Activated CD8-positive, alpha-beta memory T cell treated with anti-CD3 and anti-CD28 coated beads for 4 hours (primary cell): ENCODE measurements around the gene RAD50.
"Not testable (repeated sequence)": the region's sequence is repeated elsewhere in the genome, so short reads cannot be mapped to it uniquely, and the experiment has no call there.

Experiments used
- DNase-seq, 2 donors: peaks; one replicate each; pipeline ENCODE4 v3.0.0-alpha.2; 2020; ENCODE audit warnings: low read depth in 2 of 2

Gene RAD50

DNA sequence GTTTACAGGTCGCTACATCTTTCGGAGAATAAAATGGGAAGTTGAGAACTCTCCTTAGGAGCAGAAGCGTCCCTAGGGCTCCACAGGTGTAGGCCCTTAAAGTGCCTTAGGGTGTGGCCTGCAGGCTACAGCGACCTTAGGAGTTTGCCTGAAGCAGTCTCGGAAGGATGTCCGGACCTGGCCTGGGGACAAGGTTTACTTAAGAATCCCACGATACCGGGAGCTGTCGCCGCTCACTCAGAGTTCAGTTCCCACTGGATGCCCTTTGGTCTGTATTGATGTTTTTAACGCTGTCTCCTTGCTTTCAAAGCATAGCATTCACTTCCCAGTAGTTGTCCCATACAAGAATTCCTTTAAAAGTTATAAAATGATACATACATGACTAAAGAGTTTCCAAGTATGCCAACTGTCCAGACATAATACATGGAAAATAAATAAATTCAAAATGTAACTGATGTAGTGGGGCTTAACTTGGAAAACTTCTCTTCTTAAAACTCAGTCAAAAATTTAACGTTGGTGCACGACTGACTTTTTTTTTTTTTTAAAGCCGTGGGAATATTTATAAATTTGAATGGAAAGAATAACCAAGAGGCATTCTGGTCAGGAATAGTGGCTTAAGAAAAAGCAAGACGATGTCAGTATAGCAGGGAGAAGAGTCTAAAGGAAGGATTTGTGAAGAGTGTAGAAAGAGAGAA lies 848 bp downstream of the RAD50 start:
- DNase-seq, result peak in 1 of 2 donors; percentile 2

DNA sequence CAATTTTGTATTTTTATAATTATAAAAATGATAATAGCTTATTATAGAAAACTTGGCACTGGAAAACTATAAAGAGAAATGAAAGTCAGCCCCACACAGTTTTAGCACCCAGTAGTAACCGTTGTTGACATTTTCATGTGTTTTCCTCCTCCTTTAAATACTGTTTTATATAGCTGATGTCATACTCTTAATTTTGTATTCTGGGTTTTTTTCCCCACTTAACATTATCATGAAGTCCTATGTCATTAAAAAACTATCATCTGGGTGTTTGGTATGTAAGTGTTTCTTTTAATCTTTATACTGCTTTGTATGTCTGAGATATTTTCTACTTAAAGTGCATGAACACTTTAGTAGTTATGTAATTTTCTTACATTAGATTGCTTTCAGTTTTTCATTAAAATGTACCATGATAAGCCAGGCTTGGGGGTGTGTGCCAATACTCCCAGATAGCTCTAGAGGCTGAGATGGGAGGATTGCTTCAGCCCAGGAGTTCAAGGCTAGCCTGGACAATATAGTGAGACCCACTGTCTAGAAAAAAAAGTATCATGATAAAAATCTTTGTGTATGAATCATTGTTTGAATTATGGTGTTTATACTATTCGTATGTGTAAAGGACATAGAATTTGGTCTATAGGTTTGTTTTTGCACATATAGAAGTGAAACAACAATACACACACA lies 2.7 kb downstream of the RAD50 start:
- DNase-seq, result no peak

DNA sequence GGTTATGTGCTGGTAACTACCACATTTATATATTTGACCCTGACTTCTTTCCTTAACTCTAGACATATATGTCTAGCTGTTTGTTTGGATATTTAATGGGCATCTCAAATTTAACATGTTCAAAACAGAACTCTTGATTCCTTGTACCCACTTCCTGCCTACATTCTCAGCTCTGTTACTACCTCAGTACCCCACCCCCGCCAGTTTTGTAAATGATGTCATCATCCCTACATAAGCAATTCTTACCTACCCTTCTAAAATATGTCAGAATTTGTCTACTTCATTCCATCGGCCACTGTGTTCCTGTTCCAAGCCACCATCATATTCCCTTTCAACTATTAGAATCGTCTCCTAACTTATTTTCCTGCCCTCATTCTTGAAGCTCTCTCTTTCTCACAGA lies 4.8 kb downstream of the RAD50 start:
- DNase-seq, result no peak

DNA sequence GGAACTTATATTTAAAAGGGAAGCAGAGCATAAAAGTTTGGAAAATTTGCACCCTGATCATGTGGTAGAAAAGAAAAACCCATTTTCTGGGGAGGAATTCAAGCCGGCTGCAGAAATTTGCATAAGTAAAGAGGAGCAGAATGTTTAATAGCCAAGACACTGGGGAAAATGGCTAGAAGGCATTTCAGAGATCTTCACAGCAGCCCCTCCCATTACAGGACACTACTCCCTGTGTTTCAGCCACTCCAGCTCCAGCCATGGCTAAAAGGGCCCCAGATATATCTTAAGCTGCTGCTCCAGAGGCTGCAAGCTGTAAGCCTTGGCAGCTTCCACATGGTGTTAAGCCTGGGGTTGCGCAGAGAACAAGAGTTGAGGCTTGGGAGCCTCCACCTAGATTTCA lies 7.8 kb downstream of the RAD50 start:
- DNase-seq, result not testable (repeated sequence)

DNA sequence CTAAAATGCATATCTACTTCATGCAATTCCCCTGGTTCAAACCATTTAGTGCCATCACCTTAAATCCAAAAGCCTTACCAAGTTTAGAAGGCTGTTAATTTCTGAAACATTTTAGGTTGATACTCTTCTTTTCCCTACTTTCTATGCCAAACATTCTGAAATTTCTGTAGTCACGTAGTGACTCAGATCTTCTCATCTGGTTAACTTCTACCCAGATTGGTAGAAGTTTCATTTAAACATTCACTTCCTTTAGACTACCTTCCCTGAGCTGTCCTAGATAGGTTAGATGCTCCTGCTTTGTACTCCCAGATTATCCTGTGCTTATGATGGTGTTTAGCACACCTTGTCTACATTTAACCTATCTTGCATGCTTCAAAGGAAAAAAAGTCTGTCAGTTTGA lies 9.9 kb downstream of the RAD50 start:
- no peak for DNase-seq

DNA sequence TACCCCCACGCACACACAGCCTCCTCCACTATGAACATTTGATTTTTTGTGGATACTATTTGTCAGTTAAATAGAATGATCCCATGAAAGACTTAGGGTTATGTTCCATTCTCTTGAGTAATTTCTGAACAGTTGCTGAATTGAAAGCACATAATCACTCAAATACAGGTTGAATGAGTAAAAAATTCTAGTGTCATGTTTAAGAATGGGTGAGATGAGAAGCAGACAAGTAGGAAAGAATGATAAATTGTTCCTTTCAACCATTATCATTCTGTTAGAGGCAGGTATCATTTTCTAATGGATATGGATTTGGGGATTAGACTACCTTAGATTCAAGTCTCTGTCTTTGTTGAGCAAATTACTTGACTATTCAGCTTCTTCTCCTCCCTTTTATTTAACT lies 19.3 kb downstream of the RAD50 start:
- DNase-seq, result no peak

DNA sequence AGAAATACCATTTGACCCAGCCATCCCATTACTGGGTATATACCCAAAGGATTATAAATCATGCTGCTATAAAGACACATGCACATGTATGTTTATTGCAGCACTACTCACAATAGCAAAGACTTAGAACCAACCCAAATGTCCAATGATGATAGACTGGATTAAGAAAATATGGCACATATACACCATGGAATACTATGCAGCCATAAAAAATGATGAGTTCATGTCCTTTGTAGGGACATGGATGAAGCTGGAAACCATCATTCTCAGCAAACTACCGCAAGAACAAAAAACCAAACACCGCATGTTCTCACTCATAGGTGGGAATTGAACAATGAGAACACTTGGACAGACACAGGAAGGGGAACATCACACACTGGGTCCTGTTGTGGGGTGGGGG lies 27.8 kb downstream of the RAD50 start:
- not testable (repeated sequence) for DNase-seq

DNA sequence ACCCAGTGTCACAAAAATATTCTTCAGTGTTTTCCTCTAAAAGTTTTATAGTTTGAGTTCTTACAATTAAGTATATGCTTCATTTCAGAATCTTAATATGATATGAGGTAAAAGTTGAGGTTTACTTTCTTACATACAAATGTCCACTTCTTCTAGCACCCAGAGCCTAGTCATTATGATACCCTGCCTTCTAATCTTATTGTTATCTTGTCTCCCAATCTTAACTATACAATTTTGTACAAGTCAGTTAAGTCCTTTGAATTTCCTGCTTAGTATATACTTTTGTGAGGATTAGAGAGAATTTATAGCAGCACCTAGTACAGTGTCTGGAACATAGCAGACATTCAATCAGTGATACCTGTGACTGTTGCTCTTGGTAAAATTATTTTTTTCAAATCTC lies 29.3 kb downstream of the RAD50 start:
- DNase-seq, result no peak

DNA sequence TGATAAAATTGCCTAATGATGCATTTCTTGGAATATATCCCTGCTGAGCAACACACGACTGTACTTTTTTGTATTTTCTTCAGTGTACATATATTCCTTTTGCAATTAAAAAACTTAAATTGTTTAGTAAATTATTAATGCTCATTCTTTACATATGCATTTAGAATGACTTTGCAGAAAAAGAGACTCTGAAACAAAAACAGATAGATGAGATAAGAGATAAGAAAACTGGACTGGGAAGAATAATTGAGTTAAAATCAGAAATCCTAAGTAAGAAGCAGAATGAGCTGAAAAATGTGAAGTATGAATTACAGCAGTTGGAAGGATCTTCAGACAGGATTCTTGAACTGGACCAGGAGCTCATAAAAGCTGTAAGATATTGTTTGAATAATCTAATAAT lies 32.7 kb downstream of the RAD50 start:
- no peak for DNase-seq

DNA sequence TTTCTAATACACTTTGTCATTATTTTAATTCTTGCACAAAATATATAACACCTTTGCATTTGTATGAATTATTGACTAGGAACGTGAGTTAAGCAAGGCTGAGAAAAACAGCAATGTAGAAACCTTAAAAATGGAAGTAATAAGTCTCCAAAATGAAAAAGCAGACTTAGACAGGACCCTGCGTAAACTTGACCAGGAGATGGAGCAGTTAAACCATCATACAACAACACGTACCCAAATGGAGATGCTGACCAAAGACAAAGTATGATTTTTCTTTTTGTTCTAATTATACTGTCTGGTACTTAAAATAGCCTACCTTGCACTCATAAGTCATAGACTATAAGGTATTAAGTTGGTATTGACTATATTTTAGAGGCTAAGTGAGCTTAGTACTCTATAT lies 34.4 kb downstream of the RAD50 start:
- no peak for DNase-seq

DNA sequence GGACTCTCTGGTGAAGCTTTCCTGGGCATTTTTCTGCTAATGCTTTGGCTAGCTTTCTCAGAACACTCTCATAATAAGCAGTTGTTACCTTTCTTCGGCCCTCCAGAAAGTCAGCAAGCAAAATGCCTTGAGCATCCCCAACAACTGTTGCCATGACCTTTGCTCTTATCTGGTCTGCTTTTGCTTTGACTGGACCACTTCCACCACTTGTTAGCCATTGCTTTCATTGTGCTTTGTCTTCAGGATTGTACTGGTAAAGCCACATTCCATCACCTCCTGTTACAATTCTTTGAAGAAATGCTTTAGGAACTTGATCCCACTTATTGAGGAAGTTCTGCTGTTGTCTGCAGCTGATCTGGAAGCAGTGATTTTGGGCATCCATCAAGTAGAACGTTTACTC lies 35.7 kb downstream of the RAD50 start:
- DNase-seq, result no peak

DNA sequence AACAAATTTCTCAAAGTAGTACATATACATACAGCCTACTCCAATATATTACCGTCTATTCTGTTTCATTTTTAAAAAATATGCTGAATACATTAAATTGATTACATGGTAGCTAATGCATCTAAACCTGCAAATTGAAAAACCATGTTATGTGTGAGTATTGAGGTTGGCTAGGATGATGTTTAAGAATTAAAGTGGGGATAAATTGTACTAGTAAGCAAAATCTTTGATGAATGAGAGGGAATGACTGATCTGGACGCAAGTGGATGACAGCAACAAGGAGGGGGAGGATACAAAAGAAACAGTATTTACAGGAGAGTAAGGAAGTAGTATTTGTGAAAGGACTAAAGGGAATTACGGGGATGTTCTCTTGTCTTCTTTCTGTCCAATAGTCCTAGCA lies 37.4 kb downstream of the RAD50 start:
- DNase-seq, result no peak

DNA sequence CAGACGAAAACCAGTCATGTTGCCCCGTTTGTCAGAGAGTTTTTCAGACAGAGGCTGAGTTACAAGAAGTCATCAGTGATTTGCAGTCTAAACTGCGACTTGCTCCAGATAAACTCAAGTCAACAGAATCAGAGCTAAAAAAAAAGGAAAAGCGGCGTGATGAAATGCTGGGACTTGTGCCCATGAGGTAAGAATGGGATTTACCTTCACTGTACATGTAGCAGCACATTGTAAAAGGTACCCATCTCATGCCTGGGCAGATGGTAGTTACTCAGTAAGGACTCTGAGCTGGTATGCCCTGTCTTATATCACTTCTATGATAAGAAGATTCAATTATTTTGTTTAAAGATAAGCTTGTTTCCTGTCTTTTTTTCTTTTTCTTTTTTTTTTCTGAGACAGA lies 38.8 kb downstream of the RAD50 start:
- DNase-seq, result no peak

DNA sequence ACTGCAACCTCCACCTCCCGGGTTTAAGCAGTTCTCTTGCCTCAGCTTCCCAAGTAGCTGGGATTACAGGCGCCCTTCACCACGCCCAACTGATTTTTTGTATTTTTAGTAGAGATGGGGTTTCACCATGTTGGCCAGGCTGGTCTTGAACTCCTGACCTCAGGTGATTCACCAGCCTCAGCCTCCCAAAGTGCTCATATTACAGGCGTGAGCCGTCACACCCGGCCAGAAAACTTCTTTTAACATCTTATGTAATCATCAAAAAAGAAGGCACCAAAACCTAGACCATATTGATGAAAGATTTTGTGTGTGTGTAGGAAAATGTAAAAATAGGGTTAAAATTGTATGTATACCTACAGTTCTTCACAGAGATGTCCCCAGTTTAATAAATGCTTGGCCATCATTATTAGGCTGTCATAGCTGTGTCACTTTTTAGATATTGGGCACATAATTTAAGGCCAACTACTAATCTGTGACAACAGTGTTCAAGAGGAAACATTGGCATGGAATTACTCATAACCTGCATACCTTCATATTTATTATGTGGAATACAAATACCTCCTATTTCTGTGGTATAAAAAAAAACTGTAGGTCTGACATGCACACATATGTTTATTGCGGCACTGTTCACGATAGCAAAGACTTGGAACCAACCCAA lies 44.4 kb downstream of the RAD50 start:
- no peak for DNase-seq

DNA sequence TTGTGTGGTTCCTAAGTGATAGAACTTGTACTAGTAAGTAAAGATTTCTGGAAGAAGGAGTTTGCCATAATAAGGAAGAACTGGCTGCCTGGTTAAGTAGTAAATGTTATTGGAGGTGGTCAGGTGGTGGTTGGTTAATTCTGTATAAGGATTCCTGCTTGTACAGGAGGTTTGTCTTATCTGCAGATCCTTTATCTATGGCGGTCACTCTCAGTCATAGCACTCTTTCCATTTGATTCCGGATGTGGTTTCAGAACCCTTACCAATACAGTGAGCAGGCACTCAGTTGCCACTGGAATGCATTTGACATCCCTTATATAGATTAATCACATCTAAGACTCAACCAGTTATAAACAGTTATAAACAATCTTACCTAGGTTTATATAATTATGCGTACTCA lies 50.3 kb downstream of the RAD50 start:
- no peak for DNase-seq

DNA sequence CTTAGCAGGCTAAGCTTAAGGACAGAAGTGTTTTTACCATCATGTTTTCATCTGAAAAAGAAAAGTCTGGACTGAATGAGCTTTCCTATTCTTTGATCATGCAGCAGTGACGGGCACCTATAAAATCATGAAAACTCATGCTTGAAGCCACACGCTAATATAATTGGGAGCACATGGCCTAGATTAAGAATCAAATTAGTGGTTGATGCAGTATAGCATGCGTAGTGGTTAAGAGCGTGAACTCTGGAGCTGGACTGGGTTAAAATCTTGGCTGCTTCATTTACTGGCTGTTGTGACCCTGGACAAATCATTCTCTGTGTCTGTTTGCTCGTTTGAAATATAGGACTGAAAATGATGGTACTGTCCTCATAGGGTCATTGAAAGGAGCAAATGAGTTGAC lies 51.3 kb downstream of the RAD50 start:
- no peak for DNase-seq

DNA sequence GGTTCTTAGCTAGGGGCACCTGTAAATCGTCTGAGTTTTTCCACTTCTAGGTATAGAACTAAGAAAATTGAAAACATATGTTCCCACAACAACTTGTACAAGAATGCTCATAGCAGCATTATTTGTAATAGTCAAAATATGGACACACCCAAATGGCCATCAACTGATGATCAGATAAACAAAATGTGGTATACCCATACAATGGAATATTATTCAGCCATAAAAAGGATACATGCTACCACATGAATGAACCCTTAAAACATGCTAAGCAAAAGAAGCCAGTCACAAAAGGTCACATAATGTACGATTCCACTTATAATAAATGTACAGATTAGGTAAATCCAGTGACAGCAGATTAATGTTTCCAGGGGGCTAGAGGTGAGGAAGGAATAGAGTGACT lies 55.2 kb downstream of the RAD50 start:
- DNase-seq, result no peak

DNA sequence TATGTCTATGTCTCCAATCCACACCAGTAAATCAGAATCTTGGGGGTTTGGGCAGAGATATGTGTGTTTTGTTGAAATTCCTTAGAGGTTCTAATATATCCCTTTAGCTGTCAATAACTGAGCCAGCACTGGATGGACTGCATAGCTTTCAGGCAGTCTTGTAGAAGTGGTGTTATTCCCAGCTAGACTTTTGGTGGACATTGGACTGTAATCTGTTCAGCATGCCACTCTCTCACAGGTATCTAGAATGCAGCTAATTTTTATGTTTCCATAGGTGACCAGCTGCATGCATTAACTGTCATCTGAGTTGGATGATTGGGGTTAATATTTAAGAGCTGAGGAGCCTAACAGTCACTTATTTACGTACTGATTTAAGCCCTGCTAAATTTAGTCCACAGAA lies 56.1 kb downstream of the RAD50 start:
- DNase-seq, result no peak

DNA sequence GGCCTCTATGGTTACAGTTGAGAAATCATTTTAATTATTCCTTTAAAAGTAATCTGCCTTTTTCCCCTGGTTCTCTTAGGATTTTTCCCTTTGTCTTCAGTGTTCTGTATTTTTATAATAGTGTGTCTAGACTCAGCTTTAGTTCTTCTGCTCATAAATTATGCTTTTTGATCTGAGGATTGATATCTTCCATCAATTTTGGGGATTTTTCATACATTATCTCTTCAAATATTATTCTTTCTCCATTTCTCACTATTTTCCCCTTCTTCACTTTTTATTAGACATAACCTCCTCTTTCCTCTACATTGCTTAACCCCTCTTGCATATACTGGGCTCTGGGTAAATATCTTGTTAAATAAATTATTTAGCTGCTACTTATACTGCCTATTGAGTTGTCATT lies 64.9 kb downstream of the RAD50 start:
- DNase-seq, result no peak

DNA sequence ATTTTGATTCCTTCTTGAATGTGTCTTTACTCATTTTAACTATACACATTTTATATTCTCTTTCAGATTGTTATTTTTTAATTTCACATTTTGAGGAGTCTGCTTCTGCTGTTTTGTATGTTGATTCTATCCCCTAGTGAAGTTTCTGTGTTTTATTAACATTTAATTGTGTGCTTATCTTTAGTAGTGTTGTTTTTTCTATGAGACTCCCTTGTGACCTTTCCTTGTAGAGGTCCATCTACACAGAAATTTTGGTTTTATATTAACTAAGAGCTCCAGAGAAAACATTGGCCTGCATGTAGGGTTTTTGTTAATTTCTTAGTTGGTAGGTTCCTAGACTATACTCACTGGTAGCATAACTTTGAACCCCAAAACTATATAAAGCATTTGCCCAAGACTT lies 65.8 kb downstream of the RAD50 start:
- no peak for DNase-seq

DNA sequence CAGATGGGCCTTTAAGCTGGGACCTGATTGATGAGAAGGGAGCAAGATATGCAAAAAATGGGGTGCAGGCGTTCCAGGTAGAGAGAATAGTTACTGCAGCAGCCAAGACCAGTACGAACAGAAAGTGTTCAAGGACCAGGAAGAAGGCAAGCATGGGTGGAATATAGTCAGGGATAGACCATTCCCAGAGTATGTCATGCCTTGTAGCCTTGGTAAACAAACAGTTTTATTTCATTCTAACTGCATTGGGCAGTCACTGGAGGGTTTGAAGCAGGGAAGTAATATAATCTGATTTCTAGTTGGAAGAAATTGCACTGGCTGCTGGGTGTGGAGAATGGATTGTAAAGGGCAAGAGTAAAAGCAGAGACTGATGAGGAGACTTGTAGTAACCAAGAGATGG lies 70.7 kb downstream of the RAD50 start:
- DNase-seq, result no peak

DNA sequence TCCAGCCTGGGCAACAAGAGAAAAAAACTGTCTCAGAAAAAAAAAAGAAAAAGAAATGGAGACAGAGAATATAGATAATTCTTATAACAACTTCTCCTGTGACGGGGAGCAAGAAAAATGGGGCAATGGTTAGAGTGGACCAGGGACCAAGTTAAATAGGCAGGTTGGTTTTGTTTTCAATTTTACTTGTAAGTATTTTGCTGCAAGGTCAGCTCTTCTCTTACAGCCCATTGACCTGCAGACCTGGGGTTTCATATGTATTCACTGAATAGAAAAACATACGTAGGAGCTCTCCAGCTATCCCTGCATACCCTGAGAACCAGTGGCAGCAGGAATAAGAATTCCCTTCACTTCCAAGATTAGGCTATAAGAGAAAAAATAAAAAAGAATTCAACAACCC lies 72.0 kb downstream of the RAD50 start:
- no peak for DNase-seq

DNA sequence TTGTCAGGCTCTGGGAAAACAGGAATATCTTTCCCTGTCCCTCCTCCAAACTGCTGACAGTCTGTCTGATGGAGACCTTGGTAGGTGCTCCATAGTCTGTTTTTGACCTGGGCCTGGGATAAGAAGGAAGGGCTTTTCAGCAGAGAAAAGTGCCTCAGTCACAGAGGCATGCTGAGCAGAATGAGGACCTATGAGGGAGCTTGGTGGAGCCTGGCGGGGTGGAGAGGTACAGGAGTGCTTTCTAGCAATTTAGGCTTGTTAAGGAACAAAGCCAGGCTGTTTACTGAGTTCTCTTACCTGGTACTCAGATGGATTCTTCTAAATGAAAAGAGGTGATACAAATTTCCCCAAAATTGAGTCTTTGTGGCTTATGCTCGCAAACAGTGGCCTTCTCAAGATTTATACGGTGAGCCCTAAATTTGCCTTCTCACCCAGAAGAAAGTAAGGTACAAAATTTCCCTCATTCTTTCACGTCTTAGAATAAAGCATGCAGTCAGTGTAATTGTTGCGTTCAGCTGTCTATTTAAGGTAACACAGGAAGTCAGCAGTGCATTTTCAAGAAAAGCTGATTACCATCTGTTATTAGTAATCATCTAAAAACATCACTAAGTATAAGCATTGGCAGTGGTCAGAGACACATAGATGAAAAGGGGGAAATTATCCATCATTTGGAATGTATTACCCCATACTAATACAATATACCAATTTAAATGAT lies 72.6 kb downstream of the RAD50 start:
- no peak for DNase-seq
